HepG2 (cell line): ENCODE data around the gene PWWP2A. TPM values are rescaled to one million over a fixed set of nuclear protein-coding genes. Genes with fewer than 3 reads are reported as not detected.
A peak's percentile ranks its signal among the peaks of the same experiment; 100 is the strongest.

ENCODE experiments used
- ARHGAP35 ChIP-seq: sonication (generic); formaldehyde crosslinking; IDR thresholded peaks from 2 replicates; pipeline ENCODE4 v1.9.0; 2022; ENCODE audit warnings: mild to moderate bottlenecking, inconsistent platforms, moderate library complexity, missing genetic modification reagents, borderline replicate concordance
- ELF4 ChIP-seq: sonication (generic); formaldehyde crosslinking; IDR thresholded peaks from 2 replicates; pipeline ENCODE4 v1.5.0; 2020; ENCODE audit warnings: missing genetic modification reagents, mild to moderate bottlenecking, moderate library complexity, borderline replicate concordance
- FOXK2 ChIP-seq: fragments of 450-650 bp; IDR thresholded peaks from 2 replicates; pipeline ENCODE4 v1.6.1; 2016
- GABPA ChIP-seq, 2 experiments: IDR thresholded peaks; 2 replicates each; pipeline ENCODE4 v1.6.1; 2011 to 2016; ENCODE audit warnings: low read depth in 2 of 2, low read length in 1 of 2, missing biosample characterization in 1 of 2, missing genetic modification characterization in 1 of 2
- GPN1 ChIP-seq: sonication (generic); formaldehyde crosslinking; IDR thresholded peaks from 2 replicates; pipeline ENCODE4 v1.5.1; 2020; ENCODE audit warnings: missing genetic modification reagents, borderline replicate concordance
- HOXA3 ChIP-seq: sonication (generic); formaldehyde crosslinking; IDR thresholded peaks from 2 replicates; pipeline ENCODE4 v1.5.0; 2020; ENCODE audit warnings: missing genetic modification reagents
- KDM2A ChIP-seq: sonication (generic); formaldehyde crosslinking; IDR thresholded peaks from 2 replicates; pipeline ENCODE4 v1.4.0; 2020; ENCODE audit warnings: low read depth, missing genetic modification reagents, borderline replicate concordance
- MED13 ChIP-seq: sonication (generic); formaldehyde crosslinking; IDR thresholded peaks from 2 replicates; pipeline ENCODE4 v1.5.0; 2020; ENCODE audit warnings: missing genetic modification reagents
- MTERF4 ChIP-seq: sonication (generic); formaldehyde crosslinking; IDR thresholded peaks from 2 replicates; pipeline ENCODE4 v1.8.0; 2023; ENCODE audit warnings: mild to moderate bottlenecking, missing genetic modification reagents
- SATB2 ChIP-seq: sonication (generic); formaldehyde crosslinking; IDR thresholded peaks from 2 replicates; pipeline ENCODE4 v1.5.0; 2020; ENCODE audit warnings: missing genetic modification reagents
- SKI ChIP-seq: fragments of 450-650 bp; IDR thresholded peaks from one replicate; pipeline ENCODE4 v1.6.1; 2018; ENCODE audit warnings: mild to moderate bottlenecking; ENCODE audit not compliant: partially characterized antibody
- SMYD3 ChIP-seq: sonication (generic); formaldehyde crosslinking; IDR thresholded peaks from 2 replicates; pipeline ENCODE4 v1.8.1; 2023; ENCODE audit warnings: mild to moderate bottlenecking, missing genetic modification reagents
- SRSF1 ChIP-seq: fragments of 200-400 bp; formaldehyde crosslinking; optimal IDR thresholded peaks from 2 replicates; pipeline ENCODE3; 2017; ENCODE audit warnings: mild to moderate bottlenecking, low read depth, low read length, moderate library complexity
- TCF7 ChIP-seq: sonication (generic); IDR thresholded peaks from 2 replicates; pipeline ENCODE4 v1.6.1; 2016; ENCODE audit warnings: antibody characterized with exemption, low read depth
- TEAD2 ChIP-seq: sonication (generic); formaldehyde crosslinking; IDR thresholded peaks from 2 replicates; pipeline ENCODE4 v1.9.0; 2021; ENCODE audit warnings: missing genetic modification reagents
- TSC22D2 ChIP-seq: sonication (generic); formaldehyde crosslinking; IDR thresholded peaks from 2 replicates; pipeline ENCODE4 v1.5.1; 2020; ENCODE audit warnings: missing genetic modification reagents, mild to moderate bottlenecking, borderline replicate concordance
- YEATS2 ChIP-seq: sonication (generic); formaldehyde crosslinking; IDR thresholded peaks from 2 replicates; pipeline ENCODE4 v1.4.0; 2020; ENCODE audit warnings: missing genetic modification reagents, borderline replicate concordance
- ZFP82 ChIP-seq: sonication (generic); formaldehyde crosslinking; IDR thresholded peaks from 2 replicates; pipeline ENCODE4 v1.5.1; 2020; ENCODE audit warnings: mild to moderate bottlenecking, missing genetic modification reagents, borderline replicate concordance
- ZNF138 ChIP-seq: sonication (generic); formaldehyde crosslinking; IDR thresholded peaks from 2 replicates; pipeline ENCODE4 v1.5.0; 2020; ENCODE audit warnings: mild to moderate bottlenecking, low read depth, missing genetic modification reagents
- ZNF343 ChIP-seq: sonication (generic); formaldehyde crosslinking; IDR thresholded peaks from 2 replicates; pipeline ENCODE4 v1.4.0; 2020; ENCODE audit warnings: mild to moderate bottlenecking, missing genetic modification reagents
- ZNF367 ChIP-seq: sonication (generic); formaldehyde crosslinking; IDR thresholded peaks from 2 replicates; pipeline ENCODE4 v1.4.0; 2020; ENCODE audit warnings: missing genetic modification reagents, borderline replicate concordance
- ZNF607 ChIP-seq: sonication (generic); formaldehyde crosslinking; IDR thresholded peaks from 2 replicates; pipeline ENCODE4 v1.5.1; 2020; ENCODE audit warnings: missing genetic modification reagents, mild to moderate bottlenecking, borderline replicate concordance
- ZSCAN12 ChIP-seq: sonication (generic); formaldehyde crosslinking; IDR thresholded peaks from 2 replicates; pipeline ENCODE4 v1.9.0; 2021; ENCODE audit warnings: mild to moderate bottlenecking, missing genetic modification reagents
- polyA plus RNA-seq, 8 experiments: library from polyadenylated mRNA; depleted of rRNA in 3 of 8; stranded (reverse) in 7 of 8; unstranded in 1 of 8; fragments of >200 nt; fragmentation: Illumina TruSeq in 4 of 8; extraction: Trizol in 4 of 8; gene quantifications; 2 replicates each; pipeline versions ENCODE4 v1.2.1 to v1.2.3, GENCODE V29; 2011 to 2016; ENCODE audit warnings: low read depth in 4 of 8, missing spikeins in 1 of 8, mixed read lengths in 1 of 8; ENCODE audit not compliant: insufficient read depth in 1 of 8
- total RNA-seq, 5 experiments: library from RNA; depleted of rRNA; stranded (reverse); fragments of >200 nt; fragmentation: Illumina TruSeq; extraction: Trizol; gene quantifications; 2 replicates each; pipeline ENCODE4 v1.2.3, GENCODE V29; 2016; ENCODE audit warnings: low read depth in 1 of 5
- TF ChIP-seq, protein P1 (sequence below): sonication (generic); formaldehyde crosslinking; IDR thresholded peaks from 2 replicates; pipeline ENCODE4 v1.8.1; 2023; ENCODE audit warnings: mild to moderate bottlenecking, missing genetic modification reagents
- TF ChIP-seq, protein P2 (sequence below): IDR thresholded peaks from 2 replicates; pipeline ENCODE4 v1.6.1; 2012; ENCODE audit warnings: low read depth, low read length, improper control_type of control experiment
- TF ChIP-seq, protein P3 (sequence below): IDR thresholded peaks from 2 replicates; pipeline ENCODE4 v1.6.1; 2016; ENCODE audit warnings: missing biosample characterization, missing genetic modification reagents, low read depth

Gene PWWP2A
- total and polyA plus RNA-seq, 2 of the 13 experiments (the other 11 are each of a cell fraction or from before 2014, with no cell fraction given), result 7.3 to 16.9 TPM

- TF ChIP-seq MED13 (CRISPR knock-in tag) (no peak), MTERF4 (CRISPR knock-in tag) (no peak), SRSF1 (no peak), KDM2A (0 out of 2 replicates have a peak, but pooled peaks have one; percentile 40), ZSCAN12 (CRISPR knock-in tag) (no peak), ZNF138 (CRISPR knock-in tag) (no peak), ARHGAP35 (CRISPR knock-in tag) (no peak), ELF4 (CRISPR knock-in tag) (no peak), SATB2 (CRISPR knock-in tag) (no peak), ZNF367 (no peak), ZNF343 (no peak), FOXK2 (no peak), GABPA (IDR thresholded peaks at IDR 0.05; ENCODE audit: low read depth, low read length) (no peak), GABPA (CRISPR knock-in tag; IDR thresholded peaks at IDR 0.05; ENCODE audit: low read depth) (0 out of 2 replicates have a peak, but pooled peaks have one; percentile 33), TSC22D2 (CRISPR knock-in tag) (no peak), SMYD3 (CRISPR knock-in tag) (no peak), GPN1 (CRISPR knock-in tag) (no peak), YEATS2 (CRISPR knock-in tag) (peak; percentile 82), HOXA3 (CRISPR knock-in tag) (no peak; the same call in 1 of the 2 replicates), ZNF607 (no peak), TCF7 (no peak), SKI (peak; percentile 34), TEAD2 (CRISPR knock-in tag) (no peak), ZFP82 (CRISPR knock-in tag) (no peak)
- TF ChIP-seq, protein P1, sequence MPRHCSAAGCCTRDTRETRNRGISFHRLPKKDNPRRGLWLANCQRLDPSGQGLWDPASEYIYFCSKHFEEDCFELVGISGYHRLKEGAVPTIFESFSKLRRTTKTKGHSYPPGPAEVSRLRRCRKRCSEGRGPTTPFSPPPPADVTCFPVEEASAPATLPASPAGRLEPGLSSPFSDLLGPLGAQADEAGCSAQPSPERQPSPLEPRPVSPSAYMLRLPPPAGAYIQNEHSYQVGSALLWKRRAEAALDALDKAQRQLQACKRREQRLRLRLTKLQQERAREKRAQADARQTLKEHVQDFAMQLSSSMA, result no peak
- TF ChIP-seq, protein P2, sequence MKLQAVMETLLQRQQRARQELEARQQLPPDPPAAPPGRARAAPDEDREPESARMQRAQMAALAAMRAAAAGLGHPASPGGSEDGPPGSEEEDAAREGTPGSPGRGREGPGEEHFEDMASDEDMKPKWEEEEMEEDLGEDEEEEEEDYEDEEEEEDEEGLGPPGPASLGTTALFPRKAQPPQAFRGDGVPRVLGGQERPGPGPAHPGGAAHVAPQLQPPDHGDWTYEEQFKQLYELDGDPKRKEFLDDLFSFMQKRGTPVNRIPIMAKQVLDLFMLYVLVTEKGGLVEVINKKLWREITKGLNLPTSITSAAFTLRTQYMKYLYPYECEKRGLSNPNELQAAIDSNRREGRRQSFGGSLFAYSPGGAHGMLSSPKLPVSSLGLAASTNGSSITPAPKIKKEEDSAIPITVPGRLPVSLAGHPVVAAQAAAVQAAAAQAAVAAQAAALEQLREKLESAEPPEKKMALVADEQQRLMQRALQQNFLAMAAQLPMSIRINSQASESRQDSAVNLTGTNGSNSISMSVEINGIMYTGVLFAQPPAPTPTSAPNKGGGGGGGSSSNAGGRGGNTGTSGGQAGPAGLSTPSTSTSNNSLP, result no peak
- TF ChIP-seq, protein P3, sequence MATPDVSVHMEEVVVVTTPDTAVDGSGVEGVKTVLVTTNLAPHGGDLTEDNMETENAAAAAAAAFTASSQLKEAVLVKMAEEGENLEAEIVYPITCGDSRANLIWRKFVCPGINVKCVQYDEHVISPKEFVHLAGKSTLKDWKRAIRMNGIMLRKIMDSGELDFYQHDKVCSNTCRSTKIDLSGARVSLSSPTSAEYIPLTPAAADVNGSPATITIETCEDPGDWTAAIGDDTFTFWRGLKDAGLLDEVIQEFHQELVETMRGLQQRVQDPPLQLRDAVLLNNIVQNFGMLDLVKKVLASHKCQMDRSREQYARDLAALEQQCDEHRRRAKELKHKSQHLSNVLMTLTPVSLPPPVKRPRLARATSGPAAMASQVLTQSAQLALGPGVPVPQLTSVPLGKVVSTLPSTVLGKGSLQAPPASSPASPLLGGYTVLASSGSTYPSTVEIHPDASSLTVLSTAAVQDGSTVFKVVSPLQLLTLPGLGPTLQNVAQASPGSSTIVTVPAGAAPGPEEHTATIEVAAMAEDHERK (CRISPR knock-in tag), result no peak
Measured at GRCh38 chr5:160165137-160166068, 46.2 kb upstream of the PWWP2A start (continued).
